ENCODE results near the gene PLEKHA6. TPM values are rescaled to one million over a fixed set of nuclear protein-coding genes. Genes with fewer than 3 reads are reported as not detected.

Gene PLEKHA6
- total RNA-seq, 6 donors from 2014 or later, result 3.3 to 6.9 (median 4.9) TPM

GRCh38 chr1:204221271-204221670, 138.5 kb downstream of the PLEKHA6 start:
- no peaks in the 10 kb centered on the region for H3K27me3 ChIP-seq
- H3K9me3 ChIP-seq, result no peaks in the 10 kb centered on the region
- TF ChIP-seq, protein P1, sequence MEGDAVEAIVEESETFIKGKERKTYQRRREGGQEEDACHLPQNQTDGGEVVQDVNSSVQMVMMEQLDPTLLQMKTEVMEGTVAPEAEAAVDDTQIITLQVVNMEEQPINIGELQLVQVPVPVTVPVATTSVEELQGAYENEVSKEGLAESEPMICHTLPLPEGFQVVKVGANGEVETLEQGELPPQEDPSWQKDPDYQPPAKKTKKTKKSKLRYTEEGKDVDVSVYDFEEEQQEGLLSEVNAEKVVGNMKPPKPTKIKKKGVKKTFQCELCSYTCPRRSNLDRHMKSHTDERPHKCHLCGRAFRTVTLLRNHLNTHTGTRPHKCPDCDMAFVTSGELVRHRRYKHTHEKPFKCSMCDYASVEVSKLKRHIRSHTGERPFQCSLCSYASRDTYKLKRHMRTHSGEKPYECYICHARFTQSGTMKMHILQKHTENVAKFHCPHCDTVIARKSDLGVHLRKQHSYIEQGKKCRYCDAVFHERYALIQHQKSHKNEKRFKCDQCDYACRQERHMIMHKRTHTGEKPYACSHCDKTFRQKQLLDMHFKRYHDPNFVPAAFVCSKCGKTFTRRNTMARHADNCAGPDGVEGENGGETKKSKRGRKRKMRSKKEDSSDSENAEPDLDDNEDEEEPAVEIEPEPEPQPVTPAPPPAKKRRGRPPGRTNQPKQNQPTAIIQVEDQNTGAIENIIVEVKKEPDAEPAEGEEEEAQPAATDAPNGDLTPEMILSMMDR (IDR thresholded peaks at IDR 0.05), result no peak
- TF ChIP-seq POLR2A (IDR thresholded peaks at IDR 0.05) (no peak), EP300 (IDR thresholded peaks at IDR 0.05) (no peak), POLR2AphosphoS5 (IDR thresholded peaks at IDR 0.05) (no peak)
- no peaks in the 10 kb centered on the region for H3K4me1 ChIP-seq
- no peak for ATAC-seq (ENCODE audit: low FRiP score in 2 of 2)
- H3K27ac ChIP-seq, result peak overlapping the region in 1 of 4 donors; percentile 34
- H3K4me3 ChIP-seq, result no peak overlapping the region
- no peak for DNase-seq
- H3K36me3 ChIP-seq, result no peaks in the 10 kb centered on the region
- WGBS, 2 donors, result 80 to 86% methylated on average over 10 to 11 of the region's 11 CpGs

DNA sequence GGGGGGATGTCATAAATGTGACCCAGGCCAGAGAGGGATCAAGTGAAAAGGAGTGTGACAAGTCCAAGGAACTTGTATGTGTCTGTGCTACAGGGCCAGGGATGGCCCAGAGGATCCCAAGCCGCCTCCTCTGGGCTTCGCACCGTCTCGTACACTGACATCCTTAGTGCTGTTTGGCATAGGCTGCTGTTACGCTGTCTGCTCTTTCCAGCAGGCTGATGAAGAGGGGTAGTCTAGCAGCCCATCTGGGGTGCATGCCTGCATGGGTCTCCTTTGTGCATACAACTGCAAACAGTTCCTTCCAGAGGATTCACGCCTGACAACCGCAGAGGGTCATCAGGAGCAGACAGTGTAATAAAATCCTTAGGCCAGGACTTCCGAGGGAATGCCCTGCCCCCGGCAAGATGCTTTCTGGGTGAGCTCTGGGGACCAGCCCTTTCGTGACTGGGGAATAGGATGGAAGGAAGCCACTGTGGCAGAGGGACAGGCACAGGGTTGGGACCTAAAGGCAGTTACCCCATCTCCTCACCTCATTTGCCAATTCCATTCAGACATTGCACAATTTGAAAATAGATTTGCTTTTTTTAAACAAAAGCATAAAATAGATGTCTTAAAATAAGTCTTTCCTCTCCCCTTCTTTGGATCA, 139.6 kb downstream of the PLEKHA6 start:
- 85% methylated on average over 8 to 10 of the region's 10 CpGs for WGBS, 2 donors
- no peak for ATAC-seq (ENCODE audit: low FRiP score in 2 of 2)

DNA sequence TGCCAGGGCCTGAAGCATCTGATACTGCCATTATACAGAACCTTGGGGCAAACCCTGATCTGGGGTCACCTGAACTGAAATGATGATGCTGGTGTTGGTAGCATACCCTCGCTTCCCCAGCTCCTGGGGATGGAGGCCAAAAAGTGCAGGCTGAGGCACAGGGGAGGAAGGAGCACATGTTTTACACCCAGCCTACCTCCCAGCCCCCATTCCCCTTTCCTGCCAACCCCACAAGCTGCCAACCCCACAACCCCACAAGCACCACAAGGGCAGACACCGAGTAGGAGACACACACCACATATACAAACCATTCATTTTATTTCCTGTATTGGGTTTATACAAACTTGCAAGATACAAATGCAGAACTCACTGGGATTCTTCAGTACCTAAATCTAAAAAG, 141.2 kb downstream of the PLEKHA6 start:
- Histone ChIP-seq H3K36me3 (no peaks in the 10 kb centered on the region), H3K4me1 (peaks cover 5 to 9% (median 7%) of the 10 kb centered on the region in 4 donors), H3K4me3 (no peak overlapping the region), H3K27ac (no peak overlapping the region), H3K9me3 (no peaks in the 10 kb centered on the region), H3K27me3 (no peaks in the 10 kb centered on the region)
- no peak for ATAC-seq (ENCODE audit: low FRiP score in 2 of 2)
- no peak for DNase-seq
- 58 to 63% methylated on average over 2 of the region's 2 CpGs for WGBS, 2 donors
- TF ChIP-seq, protein P1 (IDR thresholded peaks at IDR 0.05), result no peak
- TF ChIP-seq POLR2AphosphoS5 (IDR thresholded peaks at IDR 0.05) (no peak), EP300 (IDR thresholded peaks at IDR 0.05) (no peak), POLR2A (IDR thresholded peaks at IDR 0.05) (no peak)

More for the DNA sequence above, 139.6 kb downstream of the PLEKHA6 start:
- no peaks in the 10 kb centered on the region for H3K4me1 ChIP-seq
- no peaks in the 10 kb centered on the region for H3K36me3 ChIP-seq
- TF ChIP-seq, protein P1 (IDR thresholded peaks at IDR 0.05), result no peak
- TF ChIP-seq POLR2AphosphoS5 (IDR thresholded peaks at IDR 0.05) (no peak), POLR2A (IDR thresholded peaks at IDR 0.05) (no peak), EP300 (IDR thresholded peaks at IDR 0.05) (no peak)
- H3K27ac ChIP-seq, result no peak overlapping the region
- no peak overlapping the region for H3K4me3 ChIP-seq
- H3K9me3 ChIP-seq, result no peaks in the 10 kb centered on the region
- no peak for DNase-seq
- H3K27me3 ChIP-seq, result no peaks in the 10 kb centered on the region

- no peak overlapping the region for H3K4me3 ChIP-seq
- H3K9me3 ChIP-seq, result no peaks in the 10 kb centered on the region
- DNase-seq, result no peak
Measured at GRCh38 chr1:204217648-204218000, 142.1 kb downstream of the PLEKHA6 start.

More at GRCh38 chr1:204217648-204218000, 142.1 kb downstream of the PLEKHA6 start:
- Histone ChIP-seq H3K27ac (no peak overlapping the region), H3K36me3 (no peaks in the 10 kb centered on the region), H3K4me1 (peaks cover 5 to 11% (median 9%) of the 10 kb centered on the region in 4 donors), H3K27me3 (no peaks in the 10 kb centered on the region)
- no peak for ATAC-seq (ENCODE audit: low FRiP score in 2 of 2)
- no peak for TF ChIP-seq EP300 (IDR thresholded peaks at IDR 0.05)
- no peak for TF ChIP-seq POLR2A (IDR thresholded peaks at IDR 0.05)
- TF ChIP-seq, protein P1 (IDR thresholded peaks at IDR 0.05), result no peak
- TF ChIP-seq POLR2AphosphoS5 (IDR thresholded peaks at IDR 0.05), result no peak
- WGBS, 2 donors, result 64 to 78% methylated on average over 4 of the region's 4 CpGs
